Parathyroid adenoma (tissue), 2 donors: ENCODE measurements around the gene ERVH48-1.
"Not testable (repeated sequence)": the region's sequence is repeated elsewhere in the genome, so short reads cannot be mapped to it uniquely, and the experiment has no call there.

Experiments
- H2AFZ ChIP-seq: fragments of 300-600 bp; sonication (generic); one replicate; pipeline ENCODE4 v1.7.0; 2017; ENCODE audit warnings: antibody characterized with exemption, mild to moderate bottlenecking
- H3K27ac ChIP-seq: fragments of 300-600 bp; sonication (generic); one replicate; pipeline ENCODE4 v1.7.0; 2017
- H3K27me3 ChIP-seq: fragments of 300-600 bp; sonication (generic); one replicate; pipeline ENCODE4 v1.7.0; 2017; ENCODE audit warnings: low read length; ENCODE audit not compliant: control insufficient read depth, insufficient read depth
- H3K36me3 ChIP-seq: fragments of 300-600 bp; sonication (generic); one replicate; pipeline ENCODE4 v1.7.0; 2017; ENCODE audit warnings: low read length; ENCODE audit not compliant: control insufficient read depth, insufficient read depth
- H3K4me1 ChIP-seq: fragments of 300-600 bp; sonication (generic); one replicate; pipeline ENCODE4 v1.7.0; 2017; ENCODE audit warnings: control low read depth
- H3K4me2 ChIP-seq: fragments of 300-600 bp; sonication (generic); one replicate; pipeline ENCODE4 v1.7.0; 2017; ENCODE audit warnings: low read length
- H3K4me3 ChIP-seq: fragments of 300-600 bp; sonication (generic); one replicate; pipeline ENCODE4 v1.7.0; 2017; ENCODE audit warnings: low read depth, low read length
- H3K79me2 ChIP-seq: fragments of 300-600 bp; sonication (generic); one replicate; pipeline ENCODE4 v1.7.0; 2017; ENCODE audit warnings: control low read depth
- H3K9ac ChIP-seq: fragments of 300-600 bp; sonication (generic); one replicate; pipeline ENCODE4 v1.7.0; 2017; ENCODE audit warnings: mild to moderate bottlenecking
- H3K9me3 ChIP-seq: fragments of 300-600 bp; sonication (generic); one replicate; pipeline ENCODE4 v1.7.0; 2017; ENCODE audit warnings: low read length; ENCODE audit not compliant: control insufficient read depth
- TF ChIP-seq, protein P1 (sequence below): fragments of 300-600 bp; sonication (generic); IDR thresholded peaks from one replicate; pipeline ENCODE4 v1.7.0; 2017; ENCODE audit warnings: antibody characterized with exemption, mild to moderate bottlenecking
- donor health status: primary hyperparathyroidism.

The ERVH48-1 gene

DNA sequence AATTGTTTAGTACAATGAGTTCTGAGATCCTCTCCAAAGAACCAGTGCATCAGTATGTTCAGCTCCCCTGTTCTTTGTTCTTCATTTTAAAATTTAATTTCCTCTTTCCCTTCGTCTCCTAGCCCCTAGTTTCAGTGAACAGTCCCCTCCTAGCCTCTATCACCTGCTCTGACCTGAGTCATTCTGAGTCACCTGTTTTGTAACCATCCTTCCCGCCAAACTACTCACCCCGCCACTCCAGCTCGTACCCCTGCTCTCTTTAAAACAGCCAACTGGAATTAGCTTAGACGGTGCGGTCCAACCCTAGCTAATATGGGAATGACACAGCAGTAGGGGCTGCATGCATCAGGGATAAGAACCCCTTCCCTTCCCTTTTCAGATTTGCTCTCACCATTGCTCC lies 16.8 kb upstream of the ERVH48-1 start:
- TF ChIP-seq, protein P1, sequence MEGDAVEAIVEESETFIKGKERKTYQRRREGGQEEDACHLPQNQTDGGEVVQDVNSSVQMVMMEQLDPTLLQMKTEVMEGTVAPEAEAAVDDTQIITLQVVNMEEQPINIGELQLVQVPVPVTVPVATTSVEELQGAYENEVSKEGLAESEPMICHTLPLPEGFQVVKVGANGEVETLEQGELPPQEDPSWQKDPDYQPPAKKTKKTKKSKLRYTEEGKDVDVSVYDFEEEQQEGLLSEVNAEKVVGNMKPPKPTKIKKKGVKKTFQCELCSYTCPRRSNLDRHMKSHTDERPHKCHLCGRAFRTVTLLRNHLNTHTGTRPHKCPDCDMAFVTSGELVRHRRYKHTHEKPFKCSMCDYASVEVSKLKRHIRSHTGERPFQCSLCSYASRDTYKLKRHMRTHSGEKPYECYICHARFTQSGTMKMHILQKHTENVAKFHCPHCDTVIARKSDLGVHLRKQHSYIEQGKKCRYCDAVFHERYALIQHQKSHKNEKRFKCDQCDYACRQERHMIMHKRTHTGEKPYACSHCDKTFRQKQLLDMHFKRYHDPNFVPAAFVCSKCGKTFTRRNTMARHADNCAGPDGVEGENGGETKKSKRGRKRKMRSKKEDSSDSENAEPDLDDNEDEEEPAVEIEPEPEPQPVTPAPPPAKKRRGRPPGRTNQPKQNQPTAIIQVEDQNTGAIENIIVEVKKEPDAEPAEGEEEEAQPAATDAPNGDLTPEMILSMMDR, result no peak
- no peak overlapping the region for H2AFZ ChIP-seq

DNA sequence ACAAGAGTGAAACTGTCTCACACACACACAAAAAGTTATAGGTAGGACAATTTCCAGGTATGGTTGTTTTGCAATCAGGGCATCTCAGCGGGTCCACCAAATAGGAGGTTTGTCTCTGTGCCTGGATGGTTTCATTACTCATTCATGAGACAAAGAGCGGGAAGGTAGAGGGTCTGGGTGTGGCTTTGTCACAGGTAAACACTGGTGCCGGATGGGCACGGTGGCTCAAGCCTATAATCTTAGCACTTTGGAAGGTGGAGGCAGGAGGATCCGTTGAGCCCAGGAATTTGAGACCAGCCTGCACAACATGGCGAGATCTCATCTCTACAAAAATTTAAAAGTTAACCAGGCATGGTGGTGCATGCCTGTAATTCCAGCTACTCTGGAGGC lies 16.3 kb upstream of the ERVH48-1 start:
- Histone ChIP-seq H3K36me3 (no peaks in the 10 kb centered on the region), H2AFZ (no peak overlapping the region), H3K4me1 (no peaks in the 10 kb centered on the region), H3K4me2 (no peak overlapping the region), H3K4me3 (no peak overlapping the region), H3K79me2 (no peaks in the 10 kb centered on the region), H3K27ac (no peak overlapping the region), H3K27me3 (no peaks in the 10 kb centered on the region), H3K9me3 (no peaks in the 10 kb centered on the region), H3K9ac (no peak overlapping the region)
- TF ChIP-seq, protein P1, result no peak

More for the DNA sequence above, 16.8 kb upstream of the ERVH48-1 start:
- no peaks in the 10 kb centered on the region for H3K79me2 ChIP-seq
- H3K27me3 ChIP-seq, result no peaks in the 10 kb centered on the region
- no peak overlapping the region for H3K9ac ChIP-seq
- no peaks in the 10 kb centered on the region for H3K9me3 ChIP-seq
- H3K36me3 ChIP-seq, result no peaks in the 10 kb centered on the region
- H3K27ac ChIP-seq, result no peak overlapping the region
- H3K4me1 ChIP-seq, result no peaks in the 10 kb centered on the region
- no peak overlapping the region for H3K4me2 ChIP-seq
- H3K4me3 ChIP-seq, result no peak overlapping the region

DNA sequence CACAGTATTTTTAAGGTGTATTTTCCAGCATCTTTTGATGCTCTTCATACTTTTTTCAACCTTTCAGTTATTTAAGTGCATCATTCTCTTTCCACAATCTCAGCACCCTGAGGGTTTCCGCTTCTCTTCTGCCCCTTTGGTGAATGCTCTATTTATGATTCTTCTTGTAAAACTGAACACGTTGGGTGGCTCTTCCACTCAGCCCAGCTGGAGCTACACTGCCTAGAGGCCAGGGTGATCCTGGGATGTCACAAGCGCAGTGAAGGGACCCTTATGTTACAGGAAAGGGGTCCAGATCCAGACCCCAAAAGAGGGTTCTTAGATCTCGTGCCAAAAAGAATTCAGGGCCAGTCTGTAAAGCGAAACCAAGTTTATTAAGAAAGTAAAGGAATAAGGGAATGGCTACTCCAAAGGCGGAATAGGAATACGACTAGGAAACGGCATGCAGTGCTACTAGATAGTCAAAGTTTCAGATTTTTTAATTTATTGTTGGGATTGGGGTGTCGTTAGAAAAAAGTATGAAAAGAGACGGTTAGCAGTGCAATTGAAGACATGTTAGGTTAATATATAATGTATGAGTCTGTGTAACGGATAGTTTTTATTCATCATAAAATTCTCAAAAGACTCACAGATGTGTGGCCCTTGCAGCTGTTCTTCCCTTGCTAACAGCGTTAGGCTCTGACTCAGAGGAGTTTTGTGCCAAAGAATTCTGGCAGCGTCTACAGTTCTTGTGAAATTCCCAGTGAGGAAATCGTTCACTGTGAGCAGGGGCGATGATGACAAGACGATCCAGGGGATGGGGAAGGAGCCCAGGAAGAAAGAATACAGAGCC lies 14.4 kb upstream of the ERVH48-1 start:
- Histone ChIP-seq H3K4me2 (no peak overlapping the region), H3K27ac (no peak overlapping the region), H2AFZ (no peak overlapping the region), H3K79me2 (no peaks in the 10 kb centered on the region), H3K4me3 (no peak overlapping the region), H3K4me1 (no peaks in the 10 kb centered on the region), H3K36me3 (no peaks in the 10 kb centered on the region), H3K9ac (no peak overlapping the region), H3K27me3 (no peaks in the 10 kb centered on the region), H3K9me3 (no peaks in the 10 kb centered on the region)
- TF ChIP-seq, protein P1, result no peak

DNA sequence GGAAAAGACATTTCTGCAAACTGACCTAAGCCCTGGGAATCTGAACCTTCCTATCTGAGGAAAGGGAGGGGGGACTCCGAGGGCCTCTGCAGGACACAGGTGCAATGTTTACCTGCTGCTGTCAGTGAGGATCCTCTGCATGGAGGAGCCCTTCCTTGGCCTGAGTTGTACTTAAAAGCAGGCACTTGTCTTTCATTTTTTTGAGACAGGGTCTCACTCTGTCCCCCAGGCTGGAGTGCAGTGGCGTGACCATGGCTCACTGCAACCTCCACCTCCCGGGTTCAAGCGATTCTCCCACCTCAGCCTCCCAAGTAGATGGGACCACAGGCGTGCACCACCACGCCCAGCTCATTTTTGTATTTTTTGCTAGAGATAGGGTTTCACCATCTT lies 13.2 kb upstream of the ERVH48-1 start:
- H3K36me3 ChIP-seq, H3K9ac ChIP-seq, H3K9me3 ChIP-seq, H2AFZ ChIP-seq, H3K27me3 ChIP-seq, H3K27ac ChIP-seq, H3K4me3 ChIP-seq, H3K4me1 ChIP-seq, H3K79me2 ChIP-seq, H3K4me2 ChIP-seq: not testable (repeated sequence)

DNA sequence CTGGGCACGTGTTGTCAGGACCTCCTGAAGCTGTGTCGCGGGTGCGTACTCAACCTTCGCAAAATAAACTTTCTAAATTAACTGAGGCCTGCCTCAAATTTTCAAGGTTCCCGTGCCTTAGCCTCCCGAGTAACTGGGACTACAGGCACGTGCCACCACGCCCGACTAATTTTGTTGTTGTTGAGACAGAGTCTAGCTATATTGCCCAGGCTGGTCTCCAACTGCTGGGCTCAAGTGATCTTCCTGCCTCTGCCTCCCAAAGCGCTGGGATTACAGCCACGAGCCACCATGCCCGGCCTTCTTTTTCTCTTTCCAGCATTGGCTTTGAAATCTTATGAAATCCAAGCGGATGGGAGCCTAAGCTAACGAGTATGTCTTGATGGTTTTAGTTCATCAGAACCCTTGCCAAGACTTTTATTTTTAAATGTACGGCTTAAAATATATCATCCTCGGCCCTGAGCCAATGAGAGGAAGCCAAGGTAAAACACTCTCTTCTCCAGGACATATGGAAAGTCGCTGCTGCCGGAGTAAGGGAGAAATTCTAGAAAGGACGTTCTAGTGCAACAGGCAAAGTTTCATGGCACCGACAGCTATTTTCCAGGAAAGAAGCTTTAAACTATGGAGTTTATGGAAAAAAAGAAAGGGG lies 12.7 kb upstream of the ERVH48-1 start:
- Histone ChIP-seq H3K79me2 (no peaks in the 10 kb centered on the region), H3K36me3 (no peaks in the 10 kb centered on the region), H3K27me3 (no peaks in the 10 kb centered on the region), H3K9me3 (no peaks in the 10 kb centered on the region), H3K4me2 (no peak overlapping the region), H3K9ac (no peak overlapping the region), H3K4me3 (no peak overlapping the region), H3K27ac (no peak overlapping the region), H3K4me1 (no peaks in the 10 kb centered on the region), H2AFZ (no peak overlapping the region)
- TF ChIP-seq, protein P1, result no peak

DNA sequence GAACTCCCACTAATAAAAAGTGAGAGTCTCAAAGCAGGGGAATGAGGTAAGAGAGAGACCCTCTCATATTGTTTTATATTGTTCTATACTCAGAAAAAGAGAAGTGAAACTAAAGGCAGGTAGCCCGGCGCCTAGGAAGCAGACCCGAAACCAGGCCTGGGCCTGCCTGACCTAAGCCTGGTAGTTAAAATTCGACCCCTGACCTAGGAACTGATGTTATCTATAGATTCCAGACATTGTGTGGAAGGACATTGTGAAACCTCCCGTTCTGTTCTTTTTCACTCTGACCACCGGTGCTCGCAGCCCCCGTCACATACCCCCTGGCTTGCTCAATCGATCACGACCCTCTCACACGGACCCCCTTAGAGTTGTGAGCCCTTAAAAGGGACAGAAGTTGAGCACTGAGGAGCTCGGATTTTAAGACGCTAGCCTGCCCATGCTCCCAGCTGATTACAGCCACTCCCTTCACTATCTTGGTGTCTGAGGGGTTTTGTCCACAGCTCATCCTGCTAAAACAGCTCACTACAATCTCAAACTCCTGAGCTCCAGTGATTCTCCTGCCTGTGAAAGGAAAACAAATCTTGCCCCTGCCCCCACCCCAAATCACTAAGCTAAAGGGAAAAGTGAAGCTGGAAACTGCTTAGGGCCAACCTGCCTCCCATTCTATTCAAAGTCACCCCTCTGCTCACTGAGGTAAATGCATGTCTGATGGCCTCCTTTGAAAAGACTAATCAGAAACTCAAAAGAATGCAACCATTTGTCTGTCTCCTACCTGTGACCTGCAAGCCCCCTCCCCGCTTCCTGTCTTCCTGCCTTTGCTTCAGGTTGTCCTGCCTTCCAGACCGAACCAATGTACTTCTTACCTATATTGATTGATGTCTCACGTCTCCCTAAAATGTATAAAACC lies 11.9 kb upstream of the ERVH48-1 start:
- H3K27ac ChIP-seq, H3K36me3 ChIP-seq, H3K4me1 ChIP-seq: not testable (repeated sequence)

DNA sequence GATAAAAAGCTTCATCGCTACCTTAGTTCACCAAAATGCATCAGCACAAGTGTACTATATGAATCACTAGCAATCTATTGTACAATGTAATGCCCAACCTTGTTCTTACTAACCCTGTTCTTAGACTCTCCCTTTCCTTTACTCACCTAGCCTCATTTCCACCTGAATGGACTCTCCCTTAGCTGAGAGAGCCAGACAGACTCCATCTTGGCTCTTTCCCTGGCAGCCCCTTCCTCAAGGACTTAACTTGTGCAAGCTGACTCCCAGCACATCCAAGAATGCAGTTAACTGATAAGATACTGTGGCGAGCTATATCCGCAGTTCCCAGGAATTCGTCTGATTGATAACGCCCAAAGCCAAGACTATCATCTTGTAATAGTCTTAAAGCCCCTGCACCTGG lies 10.9 kb upstream of the ERVH48-1 start:
- not testable (repeated sequence) for H3K27ac ChIP-seq, H3K9me3 ChIP-seq, H3K9ac ChIP-seq

More for the DNA sequence above, 11.9 kb upstream of the ERVH48-1 start:
- H3K27me3 ChIP-seq, H3K4me3 ChIP-seq, H3K9me3 ChIP-seq, H3K79me2 ChIP-seq, H3K9ac ChIP-seq, H2AFZ ChIP-seq, H3K4me2 ChIP-seq: not testable (repeated sequence)

More for the DNA sequence above, 10.9 kb upstream of the ERVH48-1 start:
- not testable (repeated sequence) for H3K36me3 ChIP-seq, H3K27me3 ChIP-seq, H2AFZ ChIP-seq, H3K4me2 ChIP-seq, H3K79me2 ChIP-seq, H3K4me3 ChIP-seq, H3K4me1 ChIP-seq
